DMS79 (cell line): ENCODE data around the gene ATP5PD.
A peak's percentile ranks its signal among the peaks of the same experiment; 100 is the strongest.

ENCODE experiments used
- DNase-seq: peaks from one replicate; lab custom pipeline; 2025; lab: John Stamatoyannopoulos, UW

Gene ATP5PD

DNA sequence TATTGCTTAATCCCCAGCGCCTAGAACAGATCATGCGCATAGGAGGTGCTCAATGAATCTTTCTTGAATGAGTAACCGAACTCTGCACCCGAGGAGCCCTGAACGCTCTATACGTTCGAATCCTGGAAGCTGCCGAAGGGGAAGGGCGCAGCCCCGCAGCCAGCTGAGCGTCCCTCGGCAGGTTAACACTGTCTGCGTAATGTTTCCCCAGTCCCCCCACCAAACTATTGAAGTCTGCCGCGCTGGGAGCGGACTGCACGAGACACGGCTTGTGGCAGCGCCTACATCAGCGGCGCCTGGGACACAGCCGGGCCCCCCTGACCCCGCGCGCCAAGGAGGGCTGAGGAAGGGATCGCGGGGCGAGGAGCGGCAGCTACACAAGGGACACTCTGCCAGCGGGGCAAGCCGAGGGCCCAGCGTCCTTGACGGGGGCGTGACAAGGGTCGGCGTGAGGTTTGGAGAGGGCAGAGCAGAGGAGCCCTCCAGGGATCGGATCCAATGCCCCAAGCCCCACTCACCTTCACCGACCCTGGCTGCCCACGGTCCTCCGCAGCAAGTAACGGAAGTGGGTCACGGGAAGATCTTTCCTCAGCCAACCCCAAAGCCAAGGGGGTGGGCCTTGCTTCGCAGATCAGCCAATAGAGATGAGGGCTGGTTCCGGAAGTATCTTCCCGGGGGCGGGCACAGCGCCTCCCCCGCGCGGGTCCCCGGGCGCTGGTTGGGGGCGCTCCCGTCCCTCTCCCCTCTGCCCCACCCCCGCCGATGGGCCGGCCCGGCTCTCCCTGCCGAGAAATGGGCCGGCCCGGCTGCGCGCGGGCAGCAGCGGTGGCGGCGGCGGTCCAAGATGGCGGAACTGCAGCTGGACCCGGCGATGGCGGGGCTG, at the start of gene ATP5PD, which contains the start of gene KCTD2:
Gene ATP5PD (minus strand): TSS at position 563 of the 883 bp plus-strand sequence. CDS start 4,319 bp downstream, outside the sequence.
Gene KCTD2 (plus strand): TSS at position 819 of the 883 bp plus-strand sequence. CDS start 26 bp downstream, at position 845.
- peak; percentile 85 for DNase-seq

DNA sequence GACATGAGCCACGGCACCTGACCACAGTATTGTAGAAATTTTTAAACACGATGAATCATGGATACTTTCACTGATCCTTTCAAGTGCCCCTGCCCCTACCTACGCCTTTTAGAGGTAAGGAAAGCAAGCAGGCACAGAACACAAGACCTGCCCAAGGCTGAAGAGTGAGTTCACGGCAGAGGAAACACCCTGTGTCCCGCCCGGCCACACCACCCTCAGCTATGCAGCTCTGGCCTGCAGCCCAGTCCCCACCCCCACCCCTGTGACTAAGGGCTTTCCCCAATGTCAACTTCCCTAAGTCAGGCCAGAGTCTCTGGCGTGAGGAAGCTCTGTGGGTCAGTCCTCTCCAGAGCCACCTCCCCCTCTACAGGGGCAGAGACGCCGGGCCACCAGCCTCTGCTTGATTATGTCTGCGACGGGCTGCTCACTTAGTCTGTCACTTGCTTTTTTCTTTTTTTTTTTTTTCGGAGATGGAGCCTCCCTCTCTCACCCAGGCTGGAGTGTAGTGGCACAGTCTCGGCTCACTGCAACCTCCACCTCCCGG, 49.4 kb upstream of the ATP5PD start:
- no peak for DNase-seq

DNA sequence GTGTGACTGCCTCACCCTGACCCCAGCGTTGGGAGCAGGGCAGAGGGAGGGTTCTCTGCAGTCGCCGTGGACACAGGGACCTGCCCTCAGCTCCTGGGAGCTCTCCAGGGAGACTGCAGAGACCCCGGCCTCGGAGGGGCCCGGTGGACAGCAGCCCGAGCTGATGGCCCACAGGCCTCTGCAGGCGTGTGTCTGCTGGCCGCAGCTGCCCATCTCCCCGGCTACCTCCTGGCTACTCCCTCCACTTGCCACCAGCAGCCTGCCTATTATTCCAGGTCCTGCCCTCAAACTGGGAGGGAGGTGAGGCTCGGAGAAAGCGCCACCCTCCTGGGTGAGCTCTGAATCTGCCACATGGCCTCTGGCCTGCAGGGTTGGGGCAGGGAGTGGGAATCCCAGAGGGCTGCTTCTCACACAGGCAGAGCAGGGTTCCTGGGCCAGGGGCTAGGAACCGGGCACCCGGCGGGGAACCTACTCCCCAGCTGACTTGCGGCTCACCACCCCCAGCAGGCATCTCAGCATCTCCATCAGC, 48.2 kb upstream of the ATP5PD start:
- DNase-seq = no peak

DNA sequence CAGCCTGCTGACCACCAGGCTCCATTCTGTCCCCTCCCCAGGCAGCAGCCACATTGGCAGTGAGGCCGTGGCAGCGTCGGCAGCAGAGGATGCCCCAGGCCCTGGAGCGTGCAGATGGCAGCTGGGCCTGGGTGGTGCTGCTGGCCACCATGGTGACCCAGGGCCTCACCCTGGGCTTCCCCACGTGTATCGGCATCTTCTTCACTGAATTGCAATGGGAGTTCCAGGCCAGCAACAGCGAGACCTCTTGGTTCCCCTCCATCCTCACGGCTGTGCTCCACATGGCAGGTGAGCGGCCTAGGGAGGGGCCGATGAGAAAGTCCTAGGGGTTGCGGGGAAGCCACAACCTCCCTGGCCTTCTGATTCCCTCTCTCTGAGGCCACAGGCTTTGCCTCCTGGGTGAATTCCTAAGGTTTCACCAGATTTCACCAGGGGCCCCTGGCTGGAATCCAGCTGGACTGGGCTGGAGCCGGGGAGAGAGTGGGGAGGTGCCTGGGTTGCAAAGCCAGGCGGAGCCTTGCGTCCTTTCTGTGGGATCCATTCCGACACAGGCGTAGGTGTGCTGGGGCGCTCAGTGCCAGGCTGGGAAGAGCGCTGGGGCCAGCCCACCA, 46.9 kb upstream of the ATP5PD start:
- no peak for DNase-seq

DNA sequence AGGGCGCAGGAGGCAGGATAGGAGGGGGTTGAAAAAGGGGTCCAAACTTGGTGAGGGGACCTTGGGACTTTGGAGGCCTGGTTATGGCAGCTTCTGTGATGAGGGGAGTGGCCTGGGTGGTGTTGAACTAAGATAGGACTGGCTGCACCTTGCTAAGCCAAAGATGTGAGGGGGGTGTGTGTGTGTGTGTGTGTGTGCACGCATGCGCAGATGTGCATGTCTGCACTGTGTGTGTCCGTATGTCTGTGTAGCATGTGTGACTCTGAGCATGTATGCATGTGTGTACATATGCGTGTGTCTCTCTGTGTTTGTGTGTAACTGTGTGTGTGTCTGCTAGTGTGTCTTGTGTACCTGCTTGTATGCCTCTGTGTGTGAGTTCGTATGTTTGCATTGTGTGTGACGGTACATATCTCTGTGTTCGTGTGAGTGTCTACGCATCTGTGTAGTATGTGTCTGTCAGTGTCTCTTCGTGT, 45.1 kb upstream of the ATP5PD start:
- no peak for DNase-seq

DNA sequence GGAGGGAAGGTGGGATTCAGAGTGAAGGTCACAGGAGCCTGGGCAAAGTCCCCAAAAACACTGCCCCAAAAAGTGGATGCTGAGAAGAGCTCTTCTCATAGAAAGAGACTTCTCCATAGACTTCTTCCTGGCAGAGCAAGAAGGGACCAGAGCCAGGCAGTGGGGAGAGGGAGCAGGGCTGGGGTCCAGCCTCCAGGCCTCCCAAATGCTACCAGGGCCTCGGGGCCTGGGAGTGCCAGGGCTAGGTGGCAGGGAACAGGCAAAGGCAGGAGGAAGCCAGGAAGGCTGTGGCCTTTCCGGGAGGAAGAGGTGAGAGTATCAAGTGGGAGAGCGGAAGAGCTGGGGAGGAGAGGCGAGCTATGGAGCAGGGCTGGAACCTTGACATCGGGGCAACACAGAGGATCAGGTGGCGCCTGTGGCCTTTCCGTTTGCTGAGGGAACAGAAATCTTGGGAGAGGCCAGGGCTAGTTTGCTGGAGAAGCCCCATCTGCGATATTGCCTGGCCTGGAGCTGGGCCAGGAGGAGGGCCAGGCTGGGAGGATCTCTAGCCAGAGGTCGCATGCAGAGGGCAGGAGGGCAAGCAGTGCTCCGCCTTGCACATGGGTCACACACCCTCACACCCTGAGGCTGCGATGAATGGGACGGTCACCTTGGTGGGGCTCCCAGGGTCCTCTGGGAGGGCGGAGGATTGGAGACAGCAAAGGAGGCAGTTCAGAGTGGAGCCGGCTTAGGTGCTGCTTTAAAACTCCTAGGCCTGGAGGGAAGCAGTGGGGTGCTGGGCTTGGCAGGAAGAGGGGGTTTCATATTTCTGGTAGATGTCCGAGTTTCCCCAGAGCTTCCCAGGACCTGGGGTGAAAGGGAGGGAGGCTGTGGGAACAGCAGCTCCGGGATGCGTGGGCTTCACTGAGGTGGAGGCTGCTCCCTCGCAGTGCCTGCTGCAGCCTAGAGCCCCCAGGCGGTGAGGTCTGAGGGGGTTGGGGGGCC, 44.4 kb upstream of the ATP5PD start:
- DNase-seq = no peak

DNA sequence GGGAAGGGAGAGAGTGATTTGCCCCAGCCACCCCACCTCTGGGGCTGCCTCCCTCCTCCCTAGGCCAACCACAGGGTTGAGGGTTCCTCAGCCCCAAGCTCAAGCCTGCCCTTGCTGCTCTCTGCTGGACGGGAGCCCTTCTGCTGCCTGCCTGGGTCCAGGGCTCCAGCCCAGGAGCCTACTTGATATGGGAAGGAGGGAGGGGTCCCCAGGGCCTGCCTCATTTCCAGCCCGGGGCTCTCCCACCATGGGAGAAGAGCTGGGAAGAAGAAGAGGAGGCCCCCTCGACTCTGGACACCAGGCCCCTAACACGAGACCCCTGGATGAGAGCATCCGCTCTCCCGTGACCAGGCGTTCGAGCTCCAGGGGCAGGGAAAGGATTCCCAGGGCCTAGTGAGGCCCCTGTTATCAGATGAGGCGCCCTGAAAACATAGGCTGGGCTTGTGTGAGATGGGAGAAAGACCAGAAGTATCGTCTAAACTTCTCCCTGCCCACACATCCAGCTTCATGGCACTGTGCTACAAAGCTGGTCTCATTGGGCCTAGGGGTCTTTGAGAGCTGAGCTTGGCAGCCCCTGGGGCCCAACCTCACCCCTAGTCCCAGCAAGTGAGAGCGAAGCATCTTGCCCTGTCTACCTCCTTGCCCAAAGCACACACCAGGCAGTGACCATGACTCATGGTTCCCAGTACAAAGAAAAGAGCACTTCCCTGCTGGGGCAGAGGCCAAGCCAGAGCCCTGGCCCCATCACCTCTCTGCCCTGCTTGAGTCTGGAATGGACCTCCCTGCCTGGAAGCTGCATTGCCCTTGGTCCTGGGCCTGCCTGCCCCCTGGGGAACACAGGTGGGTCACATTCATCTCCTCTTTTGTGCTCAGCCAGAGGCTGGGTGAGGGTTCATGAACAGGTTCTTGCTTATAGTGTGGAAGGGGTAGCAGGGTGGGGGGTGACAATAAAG, 42.0 kb upstream of the ATP5PD start:
- no peak for DNase-seq

DNA sequence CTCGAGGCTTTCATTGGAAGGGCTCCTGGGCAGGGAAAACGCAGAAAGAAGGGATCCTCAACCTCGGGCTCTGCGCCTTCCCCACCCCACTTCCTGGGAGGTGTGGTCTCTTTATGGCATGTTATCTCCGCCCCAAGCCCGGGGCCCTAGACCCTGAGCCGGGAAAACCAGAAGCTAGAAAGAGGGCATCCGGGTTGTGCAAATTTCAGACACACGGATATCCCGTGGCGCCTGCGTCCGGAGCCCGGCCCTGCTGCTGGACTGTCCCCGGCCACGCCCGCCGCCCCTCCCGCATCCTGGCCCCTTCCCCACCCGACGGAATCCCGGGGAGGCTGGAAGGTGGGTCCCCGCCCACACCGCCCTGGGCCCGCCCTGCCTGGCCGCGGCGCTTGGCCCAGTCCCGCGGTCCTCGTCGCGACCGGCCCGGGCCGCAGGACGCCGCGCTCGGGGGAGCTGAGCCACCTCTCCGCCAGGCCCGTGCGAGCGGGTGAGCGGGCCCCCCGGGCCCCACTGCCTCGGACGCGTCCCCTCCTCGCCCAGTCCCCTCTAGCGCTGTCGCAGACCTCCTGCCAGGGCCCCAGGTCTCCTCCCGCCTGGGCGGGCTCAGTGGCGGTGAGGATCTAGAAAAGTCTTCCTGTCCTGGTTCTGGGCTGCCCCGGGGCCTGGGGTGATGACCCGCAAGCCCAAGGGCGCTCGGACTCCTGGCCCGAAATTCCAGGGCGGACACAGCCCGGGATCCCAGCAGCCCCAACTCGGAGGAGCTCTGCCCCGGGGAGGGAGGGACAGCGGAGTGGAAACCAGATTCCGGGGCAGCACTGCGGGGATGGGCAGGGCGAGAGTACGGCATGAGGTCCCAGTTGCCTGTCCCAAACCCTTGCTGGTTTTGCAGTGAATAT, 41.0 kb upstream of the ATP5PD start, which contains the start of gene SLC16A5:
Gene SLC16A5 (plus strand): TSS at position 397 of the 896 bp plus-strand sequence. CDS start 5,683 bp downstream, outside the sequence.
- DNase-seq = no peak

DNA sequence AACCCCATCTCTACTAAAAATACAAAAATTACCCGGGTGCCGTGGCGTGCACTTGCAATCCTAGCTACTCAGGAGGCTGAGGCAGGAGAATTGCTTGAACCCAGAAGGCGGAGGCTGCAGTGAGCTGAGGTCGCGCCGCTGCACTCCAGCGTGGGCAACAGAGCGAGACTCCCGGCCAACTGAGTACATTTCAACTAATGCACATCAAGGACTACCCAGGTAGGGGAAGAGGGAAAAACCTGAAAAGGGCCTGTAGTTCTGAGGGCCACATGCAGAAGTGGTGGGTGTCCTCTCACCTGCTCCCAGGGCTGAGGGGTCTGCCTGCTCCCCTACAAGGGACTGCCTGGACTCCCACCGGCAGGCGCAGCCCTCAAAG, 40.4 kb upstream of the ATP5PD start:
- no peak for DNase-seq

DNA sequence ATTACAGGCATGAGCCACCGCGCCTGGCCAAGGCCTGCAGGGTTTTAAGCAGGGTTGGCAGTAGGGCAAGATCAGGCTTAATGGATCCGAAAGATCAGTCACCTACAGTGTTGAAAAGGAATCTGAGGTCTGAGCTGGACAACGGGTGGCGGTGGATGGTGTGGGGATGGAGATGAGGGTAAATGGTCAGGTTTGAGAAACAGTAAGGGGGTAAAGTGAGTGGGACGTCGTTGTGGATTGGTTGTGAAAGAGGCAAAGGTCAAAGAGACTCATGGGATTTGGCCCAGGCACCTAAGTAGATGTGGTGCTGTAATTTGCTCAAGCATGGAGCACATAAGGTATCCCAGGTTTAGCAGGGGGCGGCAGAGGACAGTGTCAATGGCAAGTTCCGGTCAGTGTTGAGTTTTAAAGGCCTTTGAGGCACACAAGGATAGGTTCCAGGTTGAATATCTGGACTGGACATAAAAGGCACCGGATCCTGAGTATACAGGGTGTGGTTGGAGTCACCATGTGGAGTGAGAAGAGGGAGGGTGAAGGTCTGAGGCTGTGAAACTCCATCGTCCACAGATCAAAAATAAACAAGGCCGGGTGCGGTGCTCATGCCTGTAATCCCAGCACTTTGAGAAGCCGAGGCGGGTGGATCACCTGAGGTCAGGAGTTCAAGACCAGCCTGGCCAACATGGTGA, 39.9 kb upstream of the ATP5PD start:
- DNase-seq = no peak

DNA sequence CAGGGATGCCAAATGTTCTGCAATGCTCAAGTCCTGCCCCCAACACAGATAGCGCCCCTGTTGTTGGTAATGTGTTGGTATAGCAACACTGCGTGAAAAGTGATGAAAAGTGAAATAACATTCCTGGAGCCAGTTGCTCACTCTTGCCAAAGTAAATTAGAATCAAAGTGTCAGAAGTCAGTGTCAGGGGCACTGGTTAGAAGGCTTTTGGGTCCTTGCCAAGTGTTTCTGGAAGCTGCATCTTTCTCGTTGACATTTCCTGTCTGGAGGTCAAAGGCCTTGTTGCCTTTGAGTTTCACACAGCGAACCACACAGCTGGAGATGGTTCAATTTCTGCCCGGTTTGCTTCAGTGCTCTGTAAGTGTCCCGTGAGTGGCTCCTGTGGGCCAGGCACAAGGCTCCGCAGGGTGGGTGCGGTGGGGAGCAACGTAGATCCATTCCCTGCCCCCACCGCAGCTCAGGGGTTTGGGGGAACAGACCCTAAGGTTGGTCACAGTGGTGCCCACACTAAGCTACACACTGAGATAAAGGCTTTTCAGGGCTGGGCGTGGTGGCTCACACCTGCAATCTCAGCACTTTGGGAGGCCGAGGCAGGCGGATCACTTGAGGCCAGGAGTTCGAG, 37.4 kb upstream of the ATP5PD start:
- DNase-seq = no peak

DNA sequence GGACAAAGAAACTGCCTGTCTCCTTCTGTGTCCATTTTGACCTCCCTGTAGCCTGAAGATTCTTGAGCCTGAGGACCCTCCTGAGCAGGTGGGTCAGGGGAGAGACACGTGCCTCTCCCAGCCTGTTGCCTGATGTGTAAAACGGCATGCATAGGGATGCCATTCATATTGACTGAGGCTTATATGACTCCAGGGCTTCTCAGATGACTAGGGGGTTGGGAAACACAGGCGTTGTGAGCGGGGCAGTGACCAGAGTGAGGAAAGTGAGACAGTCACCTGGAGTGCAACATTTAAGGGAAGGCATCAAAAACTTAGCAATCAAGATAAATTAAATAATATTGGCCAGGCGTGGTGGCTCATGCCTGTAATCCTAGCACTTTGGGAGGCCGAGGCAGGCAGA, 35.9 kb upstream of the ATP5PD start:
- DNase-seq = no peak

DNA sequence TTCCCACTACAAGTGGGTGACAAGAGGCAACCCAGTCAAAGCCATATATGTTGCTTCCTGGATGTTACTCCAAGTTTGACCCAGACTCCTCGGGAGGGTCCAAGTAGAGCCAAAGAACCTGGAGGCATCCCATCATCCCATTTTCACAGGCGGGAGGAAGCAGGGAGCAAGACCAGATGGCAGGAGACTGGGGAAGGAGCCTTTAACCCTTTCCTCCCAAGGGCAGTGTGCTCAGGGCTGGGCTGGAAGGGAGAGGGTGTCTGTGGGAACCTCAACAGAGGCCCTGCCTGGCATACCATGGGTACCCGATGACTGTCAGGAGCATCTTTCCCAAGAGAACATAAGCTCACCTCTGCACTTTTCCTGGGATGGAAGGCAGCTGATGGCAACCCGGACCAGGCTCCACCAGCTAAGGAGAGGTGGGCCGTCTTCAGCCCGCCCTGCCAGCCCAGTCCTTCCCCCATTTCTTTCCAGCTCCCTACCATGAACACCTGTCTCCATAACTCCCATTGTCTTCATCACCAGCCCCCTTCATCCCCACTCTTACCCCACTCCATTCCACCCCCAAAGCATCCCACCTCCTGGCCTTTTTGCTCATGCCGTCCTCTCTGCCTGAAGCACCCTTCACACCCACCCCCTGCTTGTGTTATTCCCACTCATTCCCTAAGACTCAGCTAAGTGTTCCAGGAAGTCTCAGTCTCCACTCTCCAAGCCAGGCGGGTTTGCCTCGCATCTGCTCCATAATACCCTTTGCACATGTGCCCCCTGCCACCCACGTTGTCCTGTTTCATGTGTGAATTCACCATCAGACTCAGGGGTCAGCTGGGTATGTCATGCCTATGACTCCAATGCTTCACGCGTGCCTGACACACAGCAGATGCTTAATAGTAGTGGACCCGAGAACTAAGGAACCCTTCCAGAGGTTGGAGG, 35.1 kb upstream of the ATP5PD start:
- DNase-seq = no peak

DNA sequence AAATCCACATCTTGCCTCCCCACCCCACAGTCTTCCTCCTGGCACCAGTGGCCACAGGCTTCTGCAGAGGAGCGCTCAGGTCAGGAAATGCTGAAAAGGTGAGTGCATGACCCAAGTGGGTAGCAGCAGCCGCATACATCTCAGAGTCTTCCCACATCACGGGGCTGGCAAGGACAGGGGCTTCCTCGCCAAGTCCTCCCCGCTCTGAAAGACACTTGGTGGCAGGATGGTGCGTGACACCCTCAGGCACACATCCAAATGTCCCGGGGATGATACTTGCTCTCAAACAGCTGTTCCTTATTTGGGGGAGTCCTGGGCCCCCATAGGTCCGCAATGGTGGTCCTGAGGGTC, 32.2 kb upstream of the ATP5PD start:
- DNase-seq = no peak

DNA sequence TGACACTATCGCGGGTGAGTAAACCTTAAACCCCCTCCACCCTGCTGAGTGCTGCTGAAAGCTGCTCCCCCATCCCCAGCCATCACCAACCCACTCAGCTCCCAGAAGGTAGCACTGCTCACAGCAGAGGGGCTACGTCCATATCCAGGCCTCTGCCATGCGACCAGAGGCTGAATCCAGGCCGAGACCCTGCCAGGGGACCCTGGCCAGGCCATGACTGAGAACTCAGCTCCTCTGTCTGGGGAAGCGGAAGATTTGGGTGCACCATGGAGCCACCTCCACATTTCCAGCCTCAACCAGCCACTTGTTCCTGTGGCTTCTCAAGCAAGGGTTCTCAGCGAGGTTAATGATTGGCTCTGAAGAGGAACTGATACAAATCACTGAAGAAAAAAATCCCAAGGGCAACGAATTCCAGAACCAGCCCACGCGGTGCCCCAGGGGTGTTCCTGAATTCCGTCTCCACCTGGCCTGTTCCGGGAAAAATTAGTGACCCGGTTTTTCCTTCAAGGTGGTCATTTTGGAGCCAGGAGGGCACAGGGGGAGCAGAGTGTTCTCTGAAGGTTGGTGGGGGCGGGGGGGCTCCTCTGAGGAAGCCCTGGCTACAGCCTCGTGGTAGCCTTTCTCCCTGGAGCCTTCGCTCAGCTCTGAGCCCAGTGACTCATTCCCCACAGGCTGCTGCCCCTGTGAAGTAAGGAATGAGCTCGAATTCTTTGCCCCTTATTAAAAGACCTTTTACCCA, 31.7 kb upstream of the ATP5PD start:
- no peak for DNase-seq
